HFF-Myc (cell line): ENCODE data around the gene GNG7.
A peak's percentile ranks its signal among the peaks of the same experiment; 100 is the strongest.
"Not testable (repeated sequence)": the region's sequence is repeated elsewhere in the genome, so short reads cannot be mapped to it uniquely, and the experiment has no call there.

Experiments
- DNase-seq: peaks from one replicate; pipeline ENCODE4 v3.0.0-alpha.2; 2011; ENCODE audit warnings: low read depth; ENCODE audit errors: extremely low read depth
- H3K4me3 ChIP-seq: replicated peaks from 2 replicates; pipeline ENCODE4 v1.5.1; 2011; ENCODE audit warnings: low read depth, mild to moderate bottlenecking, control low read depth, low read length
- CTCF ChIP-seq: IDR thresholded peaks from 2 replicates; pipeline ENCODE4 v1.5.1; 2012; ENCODE audit warnings: mild to moderate bottlenecking, low read depth, low read length, control low read depth; ENCODE audit errors: missing control alignments

Gene GNG7

GRCh38 chr19:2542341-2543069 is 160.0 kb downstream of the GNG7 start:
- no peak for TF ChIP-seq CTCF
- no peak overlapping the region for H3K4me3 ChIP-seq
- DNase-seq: no peak

- peak; percentile 19 for TF ChIP-seq CTCF
- no peak overlapping the region; the same call in 1 of the 2 replicates for H3K4me3 ChIP-seq
- peak; percentile 81 for DNase-seq
These were observed 161.6 kb downstream of the GNG7 start for GRCh38 chr19:2540646-2541454.

GRCh38 chr19:2540251-2540645 is 162.2 kb downstream of the GNG7 start:
- no peak overlapping the region; the same call in 1 of the 2 replicates for H3K4me3 ChIP-seq
- TF ChIP-seq CTCF: no peak
- no peak for DNase-seq

GRCh38 chr19:2538096-2538757 is 164.3 kb downstream of the GNG7 start:
- TF ChIP-seq CTCF: no peak
- H3K4me3 ChIP-seq: no peak overlapping the region
- DNase-seq: no peak

- not testable (repeated sequence) for DNase-seq, H3K4me3 ChIP-seq
These were observed 164.9 kb downstream of the GNG7 start for GRCh38 chr19:2537584-2537983.

- DNase-seq: no peak
- TF ChIP-seq CTCF: no peak
- H3K4me3 ChIP-seq: no peak overlapping the region
These were observed 166.0 kb downstream of the GNG7 start for GRCh38 chr19:2536461-2536860.
